ENCODE results near the gene AVPI1. TPM values are rescaled to one million over a fixed set of nuclear protein-coding genes. Genes with fewer than 3 reads are reported as not detected.
"Not testable (repeated sequence)": the region's sequence is repeated elsewhere in the genome, so short reads cannot be mapped to it uniquely, and the experiment has no call there.

Gene AVPI1
- total RNA-seq, 2 experiments from 2014 or later, result 3.1 to 3.2 TPM

DNA sequence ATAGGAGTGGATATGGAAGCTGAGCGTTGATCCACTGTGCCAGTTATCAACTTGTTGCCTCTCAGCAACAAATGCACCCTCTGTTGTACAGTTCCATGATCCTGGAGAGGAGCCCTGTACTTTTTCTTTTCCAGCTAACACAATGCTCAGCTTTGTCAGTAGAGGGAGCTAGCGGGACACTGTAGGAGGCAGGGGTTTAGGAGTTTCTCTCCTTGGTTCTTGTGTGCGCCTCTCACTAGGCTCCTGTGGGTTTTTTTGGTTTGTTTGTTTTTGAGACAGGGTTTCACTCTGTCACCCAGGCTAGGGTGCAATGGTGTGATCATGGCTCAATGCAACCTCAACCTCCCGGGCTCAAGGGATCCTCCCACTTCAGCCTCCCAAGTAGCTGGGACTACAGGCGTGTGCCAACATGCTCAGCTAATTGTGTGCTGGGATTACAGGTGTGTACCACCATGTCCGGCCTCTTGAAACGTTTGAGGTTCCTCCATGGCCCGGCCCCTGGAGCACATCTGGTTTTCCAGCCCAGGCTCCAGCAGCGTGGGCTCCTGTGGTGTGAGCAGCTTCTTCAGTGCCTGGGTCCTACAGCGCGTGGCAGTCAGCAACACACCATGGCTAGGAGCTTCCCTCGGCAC is 14.5 kb upstream of the AVPI1 start:
- peak; percentile 32 for DNase-seq
- H3K9me3 Mint-ChIP-seq, result no peaks in the 10 kb centered on the region
- no peaks in the 10 kb centered on the region for H3K4me1 Mint-ChIP-seq
- H3K27me3 Mint-ChIP-seq, result peaks cover 10% of the 10 kb centered on the region
- H3K4me3 Mint-ChIP-seq, result no peak overlapping the region
- no peak overlapping the region for H3K27ac Mint-ChIP-seq
- H3K36me3 Mint-ChIP-seq, result no peaks in the 10 kb centered on the region

DNA sequence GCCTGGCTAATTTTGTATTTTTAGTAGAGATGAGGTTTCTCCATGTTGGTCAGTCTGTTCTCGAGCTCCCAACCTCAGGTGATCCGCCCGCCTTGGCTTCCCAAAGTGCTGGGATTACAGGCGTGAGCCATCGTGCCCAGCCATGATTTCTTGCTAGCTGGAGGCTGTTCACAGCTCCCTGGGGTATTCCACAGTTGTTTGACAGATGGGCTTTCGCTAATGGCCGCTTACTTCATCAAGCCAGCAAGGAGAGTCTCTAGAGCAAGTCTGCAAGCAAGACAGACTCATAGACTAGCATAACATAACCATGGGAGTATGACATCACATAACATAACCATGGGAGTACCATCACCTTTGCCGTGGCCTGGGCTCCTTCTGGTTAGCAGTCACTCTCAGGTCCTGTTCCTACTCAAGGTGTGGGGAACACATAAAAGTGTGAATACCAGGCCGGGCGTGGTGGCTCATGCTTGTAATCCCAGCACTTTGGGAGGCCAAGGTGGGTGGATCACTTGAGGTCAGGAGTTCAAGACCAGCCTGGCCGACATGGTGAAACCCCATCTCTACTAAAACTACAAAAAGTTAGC is 11.1 kb upstream of the AVPI1 start:
- not testable (repeated sequence) for H3K4me3 Mint-ChIP-seq, DNase-seq, H3K4me1 Mint-ChIP-seq

DNA sequence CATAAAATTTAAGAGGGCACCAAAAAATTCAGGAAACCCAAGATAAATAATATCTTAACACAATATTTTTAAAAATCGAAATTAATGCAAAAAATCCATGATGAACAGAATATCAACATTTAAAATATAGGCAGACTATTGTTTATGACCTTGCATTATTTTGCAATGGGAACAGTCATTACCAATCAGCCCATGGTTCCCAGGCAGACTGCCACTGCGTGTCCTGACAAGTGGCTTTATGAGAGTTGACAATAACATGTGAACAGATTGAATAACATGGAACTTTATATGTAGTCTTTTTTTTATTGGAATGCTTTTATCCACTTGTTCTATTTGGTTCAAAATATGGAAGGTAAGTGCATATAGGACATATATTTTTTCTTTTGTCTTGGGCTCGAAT is 3.1 kb upstream of the AVPI1 start:
- H3K27ac Mint-ChIP-seq, result no peak overlapping the region

More for the DNA sequence above, 11.1 kb upstream of the AVPI1 start:
- H3K27ac Mint-ChIP-seq, H3K9me3 Mint-ChIP-seq, H3K36me3 Mint-ChIP-seq, H3K27me3 Mint-ChIP-seq: not testable (repeated sequence)

DNA sequence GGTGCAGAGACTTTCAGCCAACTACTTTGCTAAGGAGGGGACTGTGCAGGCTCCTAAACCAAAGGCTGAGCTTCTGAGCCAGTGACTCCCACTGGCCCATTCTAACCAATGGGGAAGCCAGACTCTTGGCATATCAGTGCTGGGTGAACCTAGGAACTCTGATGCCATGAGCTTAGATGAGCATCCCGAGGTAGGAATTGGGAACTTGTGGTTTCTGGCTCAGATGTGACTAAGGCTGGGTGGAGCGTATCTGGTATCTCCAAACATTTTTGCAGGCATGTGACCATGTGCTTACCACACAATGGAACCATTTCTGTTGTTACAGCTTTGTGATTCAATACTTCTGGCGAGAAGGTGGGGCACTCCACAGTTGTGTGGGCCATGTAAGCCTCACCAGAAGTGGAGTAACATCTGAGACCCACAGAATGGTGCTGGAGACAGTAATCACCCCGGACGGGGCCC is 2.5 kb upstream of the AVPI1 start:
- Mint-ChIP-seq H3K27ac (no peak overlapping the region), H3K9me3 (no peaks in the 10 kb centered on the region), H3K27me3 (no peaks in the 10 kb centered on the region), H3K4me3 (no peak overlapping the region), H3K36me3 (no peaks in the 10 kb centered on the region), H3K4me1 (peaks cover 16% of the 10 kb centered on the region)
- DNase-seq, result no peak

More for the DNA sequence above, 3.1 kb upstream of the AVPI1 start:
- no peak for DNase-seq
- H3K36me3 Mint-ChIP-seq, result no peaks in the 10 kb centered on the region
- H3K4me3 Mint-ChIP-seq, result no peak overlapping the region
- peaks cover 13% of the 10 kb centered on the region for H3K4me1 Mint-ChIP-seq
- no peaks in the 10 kb centered on the region for H3K9me3 Mint-ChIP-seq
- no peaks in the 10 kb centered on the region for H3K27me3 Mint-ChIP-seq

DNA sequence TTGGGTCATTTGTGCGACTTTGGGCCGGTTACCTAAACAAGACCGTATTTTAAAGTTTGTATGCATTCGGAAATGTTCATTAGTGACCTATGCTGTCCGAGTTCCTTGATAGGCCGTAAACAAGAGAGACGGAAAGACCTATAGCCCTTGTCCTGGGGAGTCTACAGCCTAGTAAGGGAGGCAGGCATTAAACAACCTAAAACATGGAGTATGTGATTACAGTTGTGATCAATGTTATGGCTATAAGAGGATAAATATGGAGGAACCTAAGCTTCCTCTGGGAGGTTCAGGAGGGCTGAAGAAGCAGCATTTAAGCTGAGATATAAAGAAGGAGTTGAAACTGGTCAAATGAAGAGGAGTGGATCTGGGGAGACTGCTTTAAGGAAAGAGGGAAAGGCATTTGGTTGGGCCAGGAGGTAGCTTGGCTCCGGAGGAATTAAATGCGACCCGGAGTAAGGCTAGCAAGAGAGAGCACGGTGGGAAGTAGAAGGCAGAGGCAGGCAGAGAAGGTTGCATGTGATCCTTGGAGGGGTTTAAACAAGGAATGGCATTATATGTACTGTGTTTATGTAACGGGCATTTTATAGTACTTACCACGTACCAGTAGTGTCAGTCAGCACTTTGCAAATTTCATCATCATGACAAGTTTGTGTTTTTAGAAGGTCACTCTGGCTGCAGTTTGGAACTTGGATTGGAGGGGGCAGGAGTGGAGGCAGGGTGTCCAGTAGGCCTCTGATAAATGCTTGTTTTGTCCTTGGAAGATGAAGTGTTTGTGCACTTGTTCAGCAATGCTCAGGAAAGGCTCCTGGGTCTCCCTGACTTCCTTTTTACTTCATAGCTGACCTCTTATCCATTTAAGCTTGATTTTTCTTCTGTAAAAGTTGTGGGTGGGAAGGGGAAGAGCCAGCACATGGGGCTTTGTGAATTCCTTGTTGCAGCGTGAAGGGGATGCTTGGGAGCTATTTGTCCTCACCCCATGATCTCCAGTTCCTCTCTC is 1.0 kb upstream of the AVPI1 start:
- peak overlapping the region; percentile 65 for H3K27ac Mint-ChIP-seq
- DNase-seq, result no peak
- peak overlapping the region; percentile 79 for H3K4me3 Mint-ChIP-seq
- H3K27me3 Mint-ChIP-seq, result no peaks in the 10 kb centered on the region
- no peaks in the 10 kb centered on the region for H3K9me3 Mint-ChIP-seq
- peaks cover 16% of the 10 kb centered on the region for H3K4me1 Mint-ChIP-seq
- H3K36me3 Mint-ChIP-seq, result no peaks in the 10 kb centered on the region

DNA sequence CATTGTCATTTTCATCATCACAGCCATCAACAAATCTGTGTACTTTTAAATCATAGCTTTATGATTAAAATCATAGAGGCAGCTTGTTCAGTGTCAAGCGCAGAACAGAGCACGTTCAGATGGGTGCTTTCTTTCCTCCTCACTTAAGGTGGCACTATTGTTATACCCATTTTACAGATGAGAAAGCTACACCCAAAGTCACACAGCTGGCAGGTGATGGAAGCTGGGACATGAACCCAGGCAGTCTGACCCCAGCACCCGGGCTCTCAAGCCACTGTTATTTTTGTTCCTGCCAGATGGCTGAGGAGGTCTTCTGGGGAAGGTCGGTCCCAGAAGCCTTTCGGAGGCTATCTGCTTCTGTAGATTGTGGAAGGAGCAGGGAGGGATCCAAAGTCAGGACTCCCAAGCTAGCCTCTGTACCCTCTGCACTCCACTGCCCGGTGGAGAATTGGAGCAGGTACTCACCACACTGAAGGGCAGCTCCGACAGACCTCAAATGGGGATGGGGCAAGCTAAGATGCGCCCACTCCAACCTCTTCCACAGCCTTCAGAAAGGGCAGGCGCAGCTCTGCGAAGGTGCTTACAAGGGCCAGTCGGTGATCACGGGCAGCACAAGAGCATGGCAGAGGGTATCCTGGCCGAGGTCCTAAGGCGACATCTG is 610 bp downstream of the AVPI1 start:
- no peak for DNase-seq
- no peak overlapping the region for H3K27ac Mint-ChIP-seq
- H3K4me1 Mint-ChIP-seq, result peaks cover 18% of the 10 kb centered on the region
- H3K27me3 Mint-ChIP-seq, result no peaks in the 10 kb centered on the region
- no peaks in the 10 kb centered on the region for H3K36me3 Mint-ChIP-seq
- H3K4me3 Mint-ChIP-seq, result peak overlapping the region; percentile 79
- no peaks in the 10 kb centered on the region for H3K9me3 Mint-ChIP-seq

DNA sequence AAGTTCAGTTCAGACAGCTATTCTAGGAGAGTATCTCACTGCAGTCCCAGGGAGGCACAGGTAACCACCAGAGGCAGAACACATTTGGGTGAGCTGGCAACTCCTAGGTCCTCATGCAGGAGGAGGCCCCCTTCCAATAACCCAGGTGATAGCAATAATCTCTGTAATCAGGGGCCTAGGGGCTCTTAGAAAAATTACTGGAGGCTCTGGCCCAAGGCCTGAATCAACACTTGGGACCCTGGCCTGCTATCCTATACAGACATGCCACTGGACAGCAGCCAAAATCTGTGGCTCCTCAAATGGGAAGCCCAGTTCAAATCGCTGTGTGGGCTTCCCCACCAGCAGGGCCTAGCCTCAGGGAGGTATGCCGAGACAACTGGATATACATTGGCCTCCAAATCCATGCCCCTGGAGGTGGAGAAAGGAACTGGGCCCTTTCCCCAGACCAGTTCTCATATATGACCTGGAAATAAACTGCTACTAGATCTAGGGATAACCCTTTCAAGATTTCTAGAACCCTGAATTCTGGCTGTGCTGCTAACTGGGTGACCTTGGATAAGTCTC is 1.6 kb downstream of the AVPI1 start:
- Mint-ChIP-seq H3K27me3 (no peaks in the 10 kb centered on the region), H3K27ac (no peak overlapping the region), H3K4me3 (no peak overlapping the region), H3K9me3 (no peaks in the 10 kb centered on the region), H3K36me3 (no peaks in the 10 kb centered on the region), H3K4me1 (peaks cover 18% of the 10 kb centered on the region)
- DNase-seq, result no peak

DNA sequence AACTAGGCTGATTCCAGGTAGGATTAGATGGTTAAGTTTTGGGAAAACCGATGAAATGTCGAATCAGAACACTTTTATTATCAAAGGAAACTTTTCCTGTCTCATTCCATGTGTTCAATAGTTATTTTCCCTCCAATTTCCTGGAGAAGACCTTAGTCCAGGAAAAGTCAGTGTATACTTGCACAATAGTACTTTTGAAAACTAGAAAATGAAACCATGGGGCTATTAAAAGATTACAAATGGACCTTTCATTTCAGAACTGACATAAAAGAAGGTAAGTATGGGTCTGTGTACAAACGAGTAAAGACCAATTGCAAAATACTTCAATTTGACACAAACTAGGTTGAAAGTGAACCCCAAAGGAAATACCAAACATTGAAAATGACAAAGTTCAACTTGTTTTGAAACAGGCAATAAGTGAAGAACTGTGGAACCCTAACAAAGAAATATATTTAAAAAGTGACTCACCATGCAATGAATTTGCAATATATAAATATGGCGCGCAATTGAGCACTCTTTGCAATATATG is 2.1 kb downstream of the AVPI1 start:
- no peak for DNase-seq
- H3K4me1 Mint-ChIP-seq, result peaks cover 18% of the 10 kb centered on the region
- H3K27ac Mint-ChIP-seq, result no peak overlapping the region

DNA sequence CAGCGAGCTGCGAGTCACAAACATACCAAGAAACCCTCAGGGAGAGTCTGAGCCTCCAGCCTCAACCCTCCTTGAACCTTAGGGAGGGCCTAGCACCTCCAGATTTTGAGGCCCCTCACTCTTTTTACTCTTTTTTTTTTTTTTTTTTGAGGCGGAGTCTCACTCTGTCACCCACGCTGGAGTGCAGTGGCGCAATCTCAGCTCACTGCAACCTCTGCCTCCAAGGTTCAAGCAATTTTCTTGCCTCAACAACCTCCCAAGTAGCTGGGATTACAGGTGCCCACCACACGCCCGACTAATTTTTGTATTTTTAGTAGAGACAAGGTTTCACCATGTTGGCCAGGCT is 2.7 kb downstream of the AVPI1 start:
- H3K4me3 Mint-ChIP-seq, H3K36me3 Mint-ChIP-seq, H3K27ac Mint-ChIP-seq, H3K27me3 Mint-ChIP-seq, H3K9me3 Mint-ChIP-seq, DNase-seq: not testable (repeated sequence)
- H3K4me1 Mint-ChIP-seq, result peaks cover 18% of the 10 kb centered on the region

More for the DNA sequence above, 2.1 kb downstream of the AVPI1 start:
- H3K27me3 Mint-ChIP-seq, result no peaks in the 10 kb centered on the region
- no peaks in the 10 kb centered on the region for H3K36me3 Mint-ChIP-seq
- H3K4me3 Mint-ChIP-seq, result no peak overlapping the region
- H3K9me3 Mint-ChIP-seq, result no peaks in the 10 kb centered on the region

DNA sequence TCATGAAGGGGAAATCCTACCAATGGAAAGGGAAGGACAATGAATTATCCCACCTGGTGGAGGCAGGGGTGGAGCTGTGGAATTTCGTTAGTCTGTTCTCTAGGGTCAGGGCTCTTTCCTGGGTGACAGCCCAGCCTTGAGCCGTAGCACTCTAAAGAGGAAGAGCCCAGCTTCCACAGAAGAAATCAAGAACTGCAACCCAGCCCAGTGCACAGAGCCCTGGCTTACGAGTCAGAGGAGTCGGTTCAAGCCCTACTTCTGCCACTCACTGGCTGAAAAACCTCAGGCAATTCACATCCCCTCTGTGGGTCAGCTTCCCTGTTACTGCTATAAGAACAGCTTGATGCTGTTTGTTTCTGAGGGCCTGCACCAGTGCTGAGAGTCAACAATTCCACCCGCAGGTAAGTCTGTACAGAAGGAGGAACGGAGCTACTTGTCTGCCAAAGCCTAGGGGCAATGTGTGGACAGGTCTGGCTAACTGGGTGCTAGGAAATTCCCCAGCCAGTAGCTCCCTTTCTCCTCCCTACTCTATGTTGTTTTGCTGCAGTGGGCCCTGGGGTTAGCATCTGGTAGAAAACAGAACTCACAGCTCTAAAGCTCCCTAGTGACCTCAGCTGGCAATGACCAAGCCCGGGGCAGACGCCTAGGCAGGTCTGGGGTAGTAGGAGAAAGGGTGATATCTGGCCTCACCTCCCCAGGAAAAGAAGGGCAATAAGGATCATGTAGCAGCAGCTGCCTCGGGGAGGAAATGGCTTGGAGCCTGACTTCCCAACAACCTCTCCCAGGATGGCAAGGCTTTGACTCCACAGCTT is 3.3 kb downstream of the AVPI1 start:
- Mint-ChIP-seq H3K36me3 (no peaks in the 10 kb centered on the region), H3K4me3 (no peak overlapping the region), H3K9me3 (no peaks in the 10 kb centered on the region), H3K27ac (no peak overlapping the region), H3K4me1 (peaks cover 18% of the 10 kb centered on the region), H3K27me3 (no peaks in the 10 kb centered on the region)
- no peak for DNase-seq

DNA sequence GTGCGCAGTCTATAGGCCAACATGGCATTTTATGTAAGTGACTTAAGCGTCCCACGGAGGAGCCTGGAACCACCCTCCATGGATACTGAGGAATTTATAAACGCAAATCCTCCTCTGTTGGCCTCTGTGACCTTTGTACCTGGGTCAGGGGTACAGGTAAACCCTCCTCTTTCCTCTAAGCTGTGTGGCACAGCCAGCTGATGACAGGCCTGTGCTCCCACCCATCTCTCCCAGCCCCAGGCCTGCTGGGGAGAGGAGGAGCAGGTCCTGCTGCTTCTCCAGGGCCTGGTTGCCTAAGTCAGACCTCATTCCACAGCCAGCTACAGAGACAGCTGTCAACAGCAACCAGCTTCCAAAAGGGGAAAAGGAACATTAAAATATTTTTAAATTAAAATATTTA is 5.0 kb downstream of the AVPI1 start:
- Mint-ChIP-seq H3K4me1 (peaks cover 8% of the 10 kb centered on the region), H3K27ac (no peak overlapping the region), H3K9me3 (no peaks in the 10 kb centered on the region), H3K4me3 (no peak overlapping the region), H3K36me3 (no peaks in the 10 kb centered on the region), H3K27me3 (no peaks in the 10 kb centered on the region)
- DNase-seq, result no peak

DNA sequence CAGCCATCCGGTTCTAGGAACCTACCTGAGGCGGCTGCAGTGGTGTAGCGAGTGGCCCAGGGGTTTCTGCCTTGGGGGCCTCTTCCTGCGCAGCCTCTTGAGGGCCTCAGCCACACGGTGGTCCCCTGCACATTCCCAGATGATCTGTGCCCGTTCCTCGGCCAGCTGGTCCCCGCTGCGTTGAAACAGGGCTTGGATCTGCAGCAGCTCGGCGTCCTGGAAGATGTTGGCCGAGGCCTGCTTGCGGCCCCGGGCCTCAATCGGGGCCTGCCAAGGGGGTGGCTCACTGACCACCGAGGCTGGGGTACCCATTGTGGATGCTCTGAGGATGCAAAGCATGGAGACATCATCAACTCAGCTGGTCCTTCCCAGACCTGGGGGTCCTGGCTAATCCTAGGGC is 7.4 kb downstream of the AVPI1 start:
- no peaks in the 10 kb centered on the region for H3K27me3 Mint-ChIP-seq
- no peak overlapping the region for H3K27ac Mint-ChIP-seq
- no peaks in the 10 kb centered on the region for H3K9me3 Mint-ChIP-seq
- H3K4me1 Mint-ChIP-seq, result peaks cover 2% of the 10 kb centered on the region
- no peaks in the 10 kb centered on the region for H3K36me3 Mint-ChIP-seq
- DNase-seq, result no peak
- no peak overlapping the region for H3K4me3 Mint-ChIP-seq

DNA sequence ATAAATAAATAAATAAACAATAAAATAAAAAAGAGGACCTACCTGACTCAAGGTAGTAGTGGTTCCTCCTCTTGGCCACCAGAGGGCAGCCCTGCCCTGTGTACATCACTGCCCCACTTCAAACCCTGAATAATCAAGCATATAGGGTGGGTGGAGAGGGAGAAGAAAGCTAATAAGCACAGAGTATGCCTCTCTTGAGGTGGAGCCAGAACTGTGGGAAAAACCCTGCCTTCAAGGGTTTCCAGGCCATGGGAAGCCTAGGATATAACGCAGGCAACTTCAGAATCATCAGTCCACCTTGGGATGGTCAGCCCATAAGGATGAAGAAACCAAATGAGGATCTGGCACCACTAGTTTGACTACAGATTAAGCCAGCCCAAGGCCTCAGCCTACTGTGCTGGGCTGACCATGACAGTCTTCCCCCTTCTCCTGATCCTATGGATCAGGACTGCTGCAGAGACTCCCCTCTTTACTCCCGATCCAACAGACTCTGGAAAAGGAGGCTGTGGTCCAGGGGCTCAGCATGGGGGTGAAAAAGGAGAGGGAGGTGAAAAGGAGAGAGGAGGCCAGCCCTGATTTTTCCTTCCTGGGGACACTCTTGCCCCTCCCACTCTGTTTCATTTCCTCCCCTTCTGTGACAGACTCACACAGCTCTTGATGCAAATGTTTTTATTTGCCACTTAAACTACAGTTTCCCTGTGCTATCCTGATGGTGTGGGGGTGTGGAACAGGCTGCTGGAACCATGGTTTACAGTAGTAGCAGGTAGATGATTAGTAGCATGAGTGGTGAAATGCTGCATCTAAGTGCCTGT is 10.1 kb downstream of the AVPI1 start:
- no peak overlapping the region for H3K27ac Mint-ChIP-seq

More for the DNA sequence above, 10.1 kb downstream of the AVPI1 start:
- H3K4me1 Mint-ChIP-seq, result no peaks in the 10 kb centered on the region
- H3K4me3 Mint-ChIP-seq, result no peak overlapping the region
- H3K36me3 Mint-ChIP-seq, result no peaks in the 10 kb centered on the region
- peak; percentile 34 for DNase-seq
- H3K27me3 Mint-ChIP-seq, result no peaks in the 10 kb centered on the region
- no peaks in the 10 kb centered on the region for H3K9me3 Mint-ChIP-seq

Data from activated naive CD8-positive, alpha-beta T cell treated with anti-CD3 and anti-CD28 coated beads for 36 hours (primary cell).